Measurements from ENCODE around the gene NHEJ1.

NHEJ1 gene

DNA sequence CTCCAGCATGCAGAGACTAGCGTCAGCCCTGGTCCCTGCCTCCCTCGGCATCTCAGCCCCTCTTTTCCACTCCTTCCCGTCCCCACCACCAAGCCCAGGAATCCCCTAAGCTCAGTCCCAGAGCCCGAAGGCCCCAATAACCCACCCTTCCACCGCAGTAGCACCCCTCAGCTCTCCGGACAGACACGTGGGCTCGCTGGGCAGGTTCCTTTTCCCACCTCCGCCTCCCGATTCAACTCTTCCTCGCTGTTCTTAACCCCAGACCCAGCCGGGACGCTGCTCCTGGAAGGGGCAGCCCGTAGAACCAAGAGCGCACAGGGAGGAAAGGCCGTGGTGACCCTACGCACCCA is 101.3 kb downstream of the NHEJ1 start:
- H3K9me3 ChIP-seq (ENCODE audit: low read depth, low read length), result no peaks in the 10 kb centered on the region
- DNase-seq (ENCODE audit: low read depth, low spot score), result no peak
- no peaks in the 10 kb centered on the region for H3K36me3 ChIP-seq (ENCODE audit: insufficient read depth, low read length)
- TF ChIP-seq FOXP2 (optimal IDR thresholded peaks at IDR 0.05; ENCODE audit: control extremely low read depth, extremely low read length, insufficient read depth) (no peak), EZH2 (IDR thresholded peaks at IDR 0.05) (no peak), POLR2AphosphoS5 (IDR thresholded peaks at IDR 0.05; ENCODE audit: borderline replicate concordance, low read depth, low read length) (no peak)
- H3K4me3 ChIP-seq, result no peak overlapping the region
- H3K27ac ChIP-seq, result no peak overlapping the region
- H3K9ac ChIP-seq (ENCODE audit: insufficient read length), result no peak overlapping the region

DNA sequence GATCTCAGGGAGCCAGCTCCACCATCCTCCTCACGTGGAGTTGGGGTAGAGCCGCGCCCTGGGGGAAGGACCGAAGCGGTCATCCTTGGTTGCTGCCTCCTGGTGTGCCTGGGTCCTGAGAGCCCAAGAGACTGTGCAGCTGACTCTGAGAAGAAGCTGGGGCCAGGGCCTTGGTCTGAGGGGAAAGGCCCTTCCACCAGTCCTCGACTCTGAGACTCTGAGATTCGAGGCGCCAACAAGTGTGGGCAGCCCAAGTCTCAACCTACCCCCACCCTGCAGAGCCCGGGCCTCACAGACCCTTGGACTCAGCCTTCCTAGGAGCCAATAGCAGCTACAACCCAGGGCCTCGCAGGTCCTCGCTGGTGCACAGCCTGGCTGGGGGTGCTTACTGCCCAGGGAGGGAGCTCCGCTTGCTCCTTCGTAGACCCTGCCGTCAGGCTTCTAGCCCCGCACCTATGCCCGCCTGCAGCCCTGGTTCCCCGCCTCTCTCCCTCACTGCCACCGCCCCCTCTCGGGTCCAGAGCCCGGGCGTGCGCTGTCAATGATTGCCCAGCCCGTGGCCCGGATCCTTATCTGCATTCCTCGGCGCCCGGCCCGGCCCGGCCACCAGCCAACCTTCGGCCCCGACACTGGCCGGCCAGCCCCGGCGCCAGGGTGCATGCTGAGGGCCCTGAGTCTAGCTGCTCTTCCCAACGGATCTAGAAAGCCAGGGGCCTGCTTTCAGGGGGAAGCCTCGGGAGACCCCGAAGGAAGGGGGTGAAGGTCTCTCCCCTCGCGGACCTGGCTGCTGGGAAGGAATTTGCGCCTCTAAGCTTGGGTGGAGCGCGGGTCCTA is 101.9 kb downstream of the NHEJ1 start:
- no peak overlapping the region for H3K4me3 ChIP-seq
- no peaks in the 10 kb centered on the region for H3K9me3 ChIP-seq (ENCODE audit: low read depth, low read length)
- DNase-seq (ENCODE audit: low read depth, low spot score), result no peak
- no peak overlapping the region for H3K9ac ChIP-seq (ENCODE audit: insufficient read length)
- no peak overlapping the region for H3K27ac ChIP-seq
- TF ChIP-seq EZH2 (IDR thresholded peaks at IDR 0.05) (no peak), POLR2AphosphoS5 (IDR thresholded peaks at IDR 0.05; ENCODE audit: borderline replicate concordance, low read depth, low read length) (no peak), FOXP2 (optimal IDR thresholded peaks at IDR 0.05; ENCODE audit: control extremely low read depth, extremely low read length, insufficient read depth) (no peak)
- H3K36me3 ChIP-seq (ENCODE audit: insufficient read depth, low read length), result no peaks in the 10 kb centered on the region

DNA sequence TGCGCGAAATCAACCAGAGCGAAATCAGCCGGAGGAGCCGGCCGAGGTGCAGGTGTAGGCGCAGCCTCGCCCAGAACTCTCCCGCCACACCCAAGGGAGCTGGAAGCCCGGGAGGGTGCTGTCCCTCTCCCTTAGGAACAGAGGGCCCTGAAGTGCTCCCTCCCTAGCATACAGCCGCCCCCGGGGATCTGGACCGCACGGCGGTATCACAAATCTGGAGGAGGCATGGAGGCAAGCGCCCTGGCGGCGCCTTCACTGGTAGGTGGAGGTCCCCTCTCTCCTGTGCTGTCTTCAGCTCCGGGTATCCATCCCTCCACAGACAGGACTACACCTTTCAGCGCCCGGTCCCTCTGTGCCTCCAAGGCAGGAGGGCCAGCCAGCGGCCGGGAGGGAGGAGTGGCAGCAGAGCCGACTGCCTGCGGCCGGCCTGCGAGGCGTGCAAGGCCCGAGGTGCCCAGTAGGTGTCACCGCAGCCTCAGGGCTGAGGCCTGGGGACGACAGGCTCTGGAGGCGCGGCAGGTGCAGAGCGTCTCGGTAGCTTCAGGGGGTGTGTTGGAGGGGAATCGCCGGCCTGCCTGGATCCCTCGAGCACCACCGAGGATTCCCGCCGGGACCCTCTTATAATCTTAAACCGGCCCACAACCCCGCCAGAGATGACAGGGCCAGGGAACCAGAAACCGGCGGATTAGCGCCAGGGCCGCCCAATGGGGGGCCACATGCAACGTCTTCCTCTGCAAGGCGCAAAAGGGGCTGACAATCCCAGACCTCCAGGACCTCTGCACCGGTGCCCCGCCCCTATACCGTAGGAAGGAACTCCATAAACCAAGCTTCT is 102.7 kb downstream of the NHEJ1 start:
- no peak overlapping the region for H3K27ac ChIP-seq
- TF ChIP-seq FOXP2 (optimal IDR thresholded peaks at IDR 0.05; ENCODE audit: control extremely low read depth, extremely low read length, insufficient read depth), result no peak
- peak; percentile 93 for TF ChIP-seq EZH2 (IDR thresholded peaks at IDR 0.05)
- no peak for TF ChIP-seq POLR2AphosphoS5 (IDR thresholded peaks at IDR 0.05; ENCODE audit: borderline replicate concordance, low read depth, low read length)
- no peaks in the 10 kb centered on the region for H3K36me3 ChIP-seq (ENCODE audit: insufficient read depth, low read length)
- no peak for DNase-seq (ENCODE audit: low read depth, low spot score)
- no peak overlapping the region for H3K9ac ChIP-seq (ENCODE audit: insufficient read length)
- no peak overlapping the region for H3K4me3 ChIP-seq
- no peaks in the 10 kb centered on the region for H3K9me3 ChIP-seq (ENCODE audit: low read depth, low read length)

DNA sequence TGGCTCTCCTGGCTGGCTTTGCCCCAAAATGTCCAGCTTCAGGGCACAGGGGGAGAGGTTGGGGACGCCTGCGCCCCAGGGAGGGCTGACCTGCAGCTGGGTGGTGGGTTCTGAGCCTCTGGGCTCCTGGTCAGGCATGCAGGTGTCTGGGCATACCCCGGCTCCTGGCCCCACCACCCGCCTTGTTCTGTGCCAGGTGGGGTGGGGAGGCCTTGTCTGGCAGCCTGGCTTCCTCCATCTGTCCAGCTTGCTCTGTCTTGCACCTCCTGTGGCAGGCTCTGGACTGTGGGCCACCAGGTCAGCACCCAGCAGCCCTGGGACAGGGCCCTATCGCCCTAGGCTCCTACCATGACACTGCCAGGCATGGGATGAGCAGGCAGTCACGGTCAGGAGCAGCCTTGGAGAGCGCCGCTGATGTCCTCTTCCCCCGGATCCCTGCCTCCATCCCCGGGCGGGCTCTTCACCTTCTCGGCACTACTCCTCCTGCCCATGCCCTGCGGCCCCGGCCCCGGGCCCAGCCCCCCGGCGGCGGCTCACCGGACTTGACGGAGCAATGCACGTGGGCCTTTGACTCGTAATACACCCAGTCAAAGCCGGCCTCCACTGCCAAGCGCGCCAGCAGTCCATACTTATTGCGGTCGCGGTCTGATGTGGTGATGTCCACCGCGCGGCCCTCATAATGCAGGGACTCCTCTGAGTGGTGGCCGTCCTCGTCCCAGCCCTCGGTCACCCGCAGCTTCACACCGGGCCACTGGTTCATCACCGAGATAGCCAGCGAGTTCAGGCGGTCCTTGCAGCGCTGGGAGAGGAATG is 103.5 kb downstream of the NHEJ1 start:
- Histone ChIP-seq H3K9me3 (ENCODE audit: low read depth, low read length) (no peaks in the 10 kb centered on the region), H3K27ac (no peak overlapping the region), H3K4me3 (no peak overlapping the region), H3K9ac (ENCODE audit: insufficient read length) (no peak overlapping the region), H3K36me3 (ENCODE audit: insufficient read depth, low read length) (no peaks in the 10 kb centered on the region)
- no peak for TF ChIP-seq POLR2AphosphoS5 (IDR thresholded peaks at IDR 0.05; ENCODE audit: borderline replicate concordance, low read depth, low read length)
- TF ChIP-seq FOXP2 (optimal IDR thresholded peaks at IDR 0.05; ENCODE audit: control extremely low read depth, extremely low read length, insufficient read depth), result no peak
- TF ChIP-seq EZH2 (IDR thresholded peaks at IDR 0.05), result no peak
- DNase-seq (ENCODE audit: low read depth, low spot score), result no peak

DNA sequence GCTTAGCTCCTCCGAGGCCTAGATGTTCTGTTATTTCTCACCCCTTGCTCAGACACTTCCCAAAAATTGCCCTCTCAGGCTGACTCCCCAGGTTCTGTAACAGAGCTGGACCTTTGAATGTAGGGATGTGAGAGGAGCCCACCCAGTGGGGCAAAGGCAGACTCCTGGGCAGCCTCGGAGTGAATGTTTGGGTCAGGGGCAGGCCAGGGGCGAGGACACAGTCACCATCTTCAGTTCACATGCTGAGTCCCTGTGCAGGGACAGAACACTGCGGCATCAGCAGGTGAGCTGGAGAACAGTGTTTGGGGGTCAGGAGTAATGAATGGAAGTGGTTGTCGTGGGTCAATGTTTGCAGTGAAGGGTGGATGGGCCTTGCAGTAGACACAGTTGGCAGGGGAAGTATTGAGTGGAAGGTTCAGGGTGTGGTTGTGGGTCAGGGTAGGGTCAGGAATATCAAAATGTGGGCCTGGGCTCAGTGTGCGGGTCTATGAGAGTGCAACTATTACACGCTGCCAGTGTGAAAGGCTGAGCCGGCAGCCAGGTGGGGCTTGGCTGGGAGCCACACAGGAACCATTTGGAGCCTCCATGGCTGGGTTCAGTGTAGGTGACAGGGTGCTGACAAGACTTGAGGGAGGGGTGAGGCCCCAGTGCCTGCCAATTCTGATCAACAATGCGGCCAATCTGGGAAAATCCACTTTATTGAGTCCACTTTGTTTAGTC is 104.3 kb downstream of the NHEJ1 start:
- TF ChIP-seq POLR2AphosphoS5 (IDR thresholded peaks at IDR 0.05; ENCODE audit: borderline replicate concordance, low read depth, low read length) (no peak), FOXP2 (optimal IDR thresholded peaks at IDR 0.05; ENCODE audit: control extremely low read depth, extremely low read length, insufficient read depth) (no peak), EZH2 (IDR thresholded peaks at IDR 0.05) (no peak)
- DNase-seq (ENCODE audit: low read depth, low spot score), result no peak
- Histone ChIP-seq H3K36me3 (ENCODE audit: insufficient read depth, low read length) (no peaks in the 10 kb centered on the region), H3K9me3 (ENCODE audit: low read depth, low read length) (no peaks in the 10 kb centered on the region), H3K27ac (no peak overlapping the region), H3K9ac (ENCODE audit: insufficient read length) (no peak overlapping the region), H3K4me3 (no peak overlapping the region)

DNA sequence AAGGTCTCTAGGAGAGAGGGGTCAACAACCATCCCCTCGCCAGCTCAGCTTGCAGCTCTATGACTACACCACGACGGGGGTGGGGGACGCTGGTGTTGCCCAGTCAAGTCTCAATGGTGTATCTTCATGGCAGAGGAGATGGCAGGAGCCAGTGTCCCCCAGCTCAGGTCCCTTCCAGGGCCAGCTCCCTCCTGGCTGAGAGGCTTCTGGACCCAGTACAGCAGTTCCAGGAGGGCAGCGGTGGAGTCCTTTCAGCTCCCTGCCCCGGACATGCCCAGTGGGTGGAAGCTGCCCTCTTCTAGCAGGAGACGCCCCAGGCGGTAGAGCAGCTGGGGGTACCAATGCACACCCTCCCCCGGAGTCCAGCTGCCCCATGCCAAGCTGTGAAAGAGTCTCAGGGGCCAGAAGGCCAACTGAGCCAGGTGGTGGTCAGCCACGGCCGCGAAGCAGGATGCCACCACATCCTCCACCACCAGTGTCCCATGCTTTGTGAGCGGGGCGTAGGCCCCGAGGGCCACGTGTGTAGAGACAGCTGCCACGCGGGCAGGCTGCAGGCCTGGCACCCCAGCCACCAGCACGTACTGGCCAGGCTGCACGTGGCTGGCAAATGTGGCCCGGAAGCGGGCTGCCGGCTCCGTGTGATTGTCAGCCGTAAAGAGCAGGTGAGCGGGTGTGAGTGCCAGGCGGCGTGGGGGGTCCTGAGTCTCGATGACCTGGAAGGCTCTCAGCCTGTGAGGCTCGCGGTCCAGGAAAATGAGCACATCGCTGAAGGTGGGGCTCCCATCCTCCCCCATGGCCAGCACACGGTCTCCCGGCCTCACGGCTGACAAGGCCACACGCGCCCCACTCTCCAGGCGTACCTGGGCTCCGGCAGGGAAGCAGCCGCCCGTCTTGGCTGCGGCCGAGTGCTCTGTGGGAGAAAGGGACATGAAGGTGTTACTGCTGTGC is 105.4 kb downstream of the NHEJ1 start:
- Histone ChIP-seq H3K9me3 (ENCODE audit: low read depth, low read length) (no peaks in the 10 kb centered on the region), H3K9ac (ENCODE audit: insufficient read length) (no peak overlapping the region), H3K27ac (no peak overlapping the region), H3K36me3 (ENCODE audit: insufficient read depth, low read length) (no peaks in the 10 kb centered on the region), H3K4me3 (no peak overlapping the region)
- TF ChIP-seq POLR2AphosphoS5 (IDR thresholded peaks at IDR 0.05; ENCODE audit: borderline replicate concordance, low read depth, low read length) (no peak), EZH2 (IDR thresholded peaks at IDR 0.05) (no peak), FOXP2 (optimal IDR thresholded peaks at IDR 0.05; ENCODE audit: control extremely low read depth, extremely low read length, insufficient read depth) (no peak)
- no peak for DNase-seq (ENCODE audit: low read depth, low spot score)

DNA sequence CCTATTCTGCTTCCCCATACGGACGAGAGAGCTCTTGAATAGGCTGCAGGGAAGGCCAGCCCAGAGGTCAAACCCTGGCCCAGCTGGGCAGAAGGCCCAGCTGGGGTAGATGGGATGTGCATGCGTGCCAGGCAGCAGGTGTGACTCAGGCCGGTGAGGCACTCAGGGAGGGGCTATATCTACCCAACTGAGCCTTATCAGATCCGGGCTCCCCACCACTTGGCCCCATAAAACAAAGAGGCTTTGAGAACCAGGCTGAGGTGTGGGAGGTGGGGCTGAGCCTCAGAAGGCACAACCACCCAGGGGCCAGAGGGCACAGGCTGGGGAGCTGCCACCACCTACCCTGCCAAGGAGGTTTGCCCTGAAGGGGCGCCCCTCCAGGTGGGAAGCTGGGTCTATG is 111.3 kb downstream of the NHEJ1 start:
- no peak for DNase-seq (ENCODE audit: low read depth, low spot score)
- Histone ChIP-seq H3K9me3 (ENCODE audit: low read depth, low read length) (no peaks in the 10 kb centered on the region), H3K36me3 (ENCODE audit: insufficient read depth, low read length) (no peaks in the 10 kb centered on the region), H3K9ac (ENCODE audit: insufficient read length) (no peak overlapping the region), H3K4me3 (no peak overlapping the region), H3K27ac (no peak overlapping the region)
- TF ChIP-seq FOXP2 (optimal IDR thresholded peaks at IDR 0.05; ENCODE audit: control extremely low read depth, extremely low read length, insufficient read depth) (no peak), POLR2AphosphoS5 (IDR thresholded peaks at IDR 0.05; ENCODE audit: borderline replicate concordance, low read depth, low read length) (no peak), EZH2 (IDR thresholded peaks at IDR 0.05) (no peak)

All from SK-N-MC (cell line).